Measurements from ENCODE around the gene CPED1.

GRCh38 chr7:121034929-121035328 lies 46.4 kb downstream of the CPED1 start:
- no peak for TF ChIP-seq CTCF (conservative IDR thresholded peaks at IDR 0.05; ENCODE audit: low read depth, low read length)
- no peak for TF ChIP-seq EZH2 (IDR thresholded peaks at IDR 0.05; ENCODE audit: low read length, unreplicated experiment)
- TF ChIP-seq EZH2phosphoT487 (IDR thresholded peaks at IDR 0.05; ENCODE audit: borderline replicate concordance, low read length): no peak

Measured in PC-3 (cell line).